ENCODE results near the gene NUAK2.
A peak's percentile ranks its signal among the peaks of the same experiment; 100 is the strongest.
"Not testable (repeated sequence)": the region's sequence is repeated elsewhere in the genome, so short reads cannot be mapped to it uniquely, and the experiment has no call there.

Gene NUAK2

GRCh38 chr1:205294175-205294917 is 27.2 kb downstream of the NUAK2 start:
- peak; percentile 48 for DNase-seq

- DNase-seq, result no peak
Measured at GRCh38 chr1:205293350-205294074, 28.0 kb downstream of the NUAK2 start.

- DNase-seq, result no peak
Measured at GRCh38 chr1:205291596-205291995, 29.9 kb downstream of the NUAK2 start.

- no peak for DNase-seq
Measured at GRCh38 chr1:205287767-205288559, 33.6 kb downstream of the NUAK2 start.

DNA sequence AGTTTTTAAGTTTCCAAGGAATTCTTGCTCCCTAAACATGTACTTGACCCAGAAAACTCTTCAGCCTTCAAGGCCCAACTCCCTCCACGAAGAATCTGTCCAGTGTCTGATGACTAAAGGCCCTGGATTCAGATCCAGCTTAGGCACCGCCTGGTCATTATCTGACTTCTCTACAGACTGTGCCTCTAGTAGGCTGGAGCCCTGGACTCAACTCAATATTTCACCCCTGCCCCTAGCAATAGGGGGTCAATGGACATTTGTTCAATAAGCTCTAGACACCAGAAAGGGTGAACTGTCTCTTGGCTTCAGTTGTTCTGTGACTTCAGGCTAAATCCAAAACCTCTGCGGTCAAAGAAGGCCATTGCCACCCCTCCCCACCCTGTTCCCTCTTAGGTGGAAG is 34.5 kb downstream of the NUAK2 start:
- no peak for DNase-seq

GRCh38 chr1:205286335-205286950 is 35.1 kb downstream of the NUAK2 start:
- DNase-seq, result no peak

- DNase-seq, result no peak
Measured at GRCh38 chr1:205285381-205286101, 36.0 kb downstream of the NUAK2 start.

DNA sequence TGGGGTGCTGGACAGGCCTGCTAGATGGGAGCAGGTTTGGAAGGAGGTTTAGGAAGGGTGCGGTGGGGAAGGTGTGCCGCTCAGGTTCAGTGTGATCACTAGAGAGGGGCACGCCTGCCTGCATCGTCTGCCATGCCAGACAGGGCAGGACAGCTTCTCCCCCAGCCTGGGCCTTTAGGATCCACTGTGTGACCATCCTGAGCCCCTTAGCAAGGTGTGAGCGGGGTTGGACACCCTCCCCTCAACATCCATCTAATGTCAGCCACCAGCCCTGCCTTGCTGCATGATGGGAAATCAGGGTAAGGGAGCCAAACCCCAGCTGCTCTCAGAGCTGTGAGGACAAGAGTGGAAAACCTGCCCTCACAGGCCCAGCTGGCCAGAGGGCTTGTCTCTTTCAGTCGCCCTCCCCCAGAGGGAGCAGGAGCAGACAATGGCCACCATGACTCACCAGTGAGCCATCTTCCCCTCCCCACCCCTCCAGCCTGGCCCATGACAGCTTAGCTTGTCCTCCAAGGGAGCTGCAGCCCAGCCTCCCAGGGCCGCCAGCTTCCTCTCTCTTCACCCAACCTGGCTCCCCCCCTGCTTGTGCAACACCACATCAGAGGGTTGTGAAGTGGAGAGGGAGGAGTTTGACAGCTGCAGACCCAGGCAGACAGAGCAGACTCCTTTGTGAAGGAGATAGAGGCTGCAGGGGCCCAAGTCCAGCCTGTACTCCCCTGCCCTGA is 37.0 kb downstream of the NUAK2 start:
- peak; percentile 71 for DNase-seq

DNA sequence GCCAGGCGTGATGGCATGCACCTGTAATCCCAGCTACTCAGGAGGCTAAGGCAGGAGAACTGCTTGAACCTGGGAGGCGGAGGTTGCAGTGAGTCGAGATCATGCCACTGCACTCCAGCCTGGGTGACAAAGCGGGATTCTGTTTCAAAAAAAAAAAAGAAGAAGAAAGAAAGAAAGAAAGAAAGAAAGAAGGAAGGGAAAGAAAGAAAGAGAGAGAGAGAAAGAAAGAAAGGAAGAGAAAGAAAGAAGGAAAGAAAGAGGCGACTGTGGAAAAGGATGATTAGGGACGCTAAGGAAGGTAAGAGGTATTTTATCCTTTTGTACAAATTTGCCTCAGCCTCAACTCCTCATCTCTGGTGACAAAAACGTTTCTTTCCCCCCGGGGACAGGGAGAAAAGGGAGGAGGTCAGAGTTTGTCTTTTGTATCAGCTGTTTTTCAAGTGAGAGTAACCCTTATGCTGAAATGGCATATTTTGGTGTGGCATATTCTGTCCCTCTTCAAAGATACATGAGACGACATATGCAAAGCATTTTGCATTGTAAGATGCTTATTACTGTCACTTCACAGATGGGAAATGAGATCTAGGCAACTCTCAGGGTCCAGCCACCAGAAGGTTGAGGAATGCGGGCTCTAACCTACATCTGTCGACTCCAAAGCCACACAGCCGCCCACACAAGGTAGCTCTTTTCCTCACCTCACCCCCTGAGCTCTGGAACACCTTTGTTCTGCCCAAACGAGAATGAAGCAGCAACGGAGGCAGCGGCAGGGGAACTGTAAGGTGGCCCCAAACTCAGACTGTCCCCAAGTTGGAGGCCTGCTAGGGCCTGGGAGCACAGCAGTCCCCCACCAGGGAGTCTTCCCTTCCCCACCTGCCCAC is 38.0 kb downstream of the NUAK2 start:
- DNase-seq, result no peak

DNA sequence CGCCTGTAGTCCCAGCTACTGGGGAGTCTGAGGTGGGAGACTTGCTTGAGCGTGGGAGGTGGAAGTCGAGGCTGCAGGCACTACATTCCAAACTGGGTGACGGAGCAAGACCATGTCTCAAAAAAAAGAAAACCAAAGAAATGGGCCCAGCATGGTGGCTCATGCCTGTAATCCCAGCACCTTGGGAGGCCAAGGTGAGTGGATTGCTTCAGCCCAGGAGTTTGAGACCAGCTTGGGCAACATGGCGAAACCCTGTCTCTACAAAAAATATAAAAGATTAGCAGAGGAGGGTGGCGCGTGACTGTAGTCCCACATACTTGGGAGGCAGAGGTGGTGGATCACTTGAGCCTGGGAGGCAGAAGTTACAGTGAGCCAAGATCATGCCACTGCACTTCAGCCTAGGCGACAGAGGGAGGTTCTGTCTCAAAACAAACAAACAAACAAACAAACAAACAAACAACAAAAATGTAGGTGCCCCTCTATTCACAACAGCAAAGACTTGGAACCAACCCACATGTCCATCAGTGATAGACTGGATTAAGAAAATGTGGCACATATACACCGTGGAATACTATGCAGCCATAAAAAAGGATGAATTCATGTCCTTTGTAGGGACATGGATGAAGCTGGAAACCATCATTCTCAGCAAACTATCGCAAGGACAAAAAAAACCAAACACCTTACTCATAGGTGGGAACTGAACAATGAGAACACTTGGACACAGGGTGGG is 40.7 kb downstream of the NUAK2 start:
- DNase-seq, result not testable (repeated sequence)

- no peak for DNase-seq
Measured at GRCh38 chr1:205279986-205280385, 41.6 kb downstream of the NUAK2 start.

DNA sequence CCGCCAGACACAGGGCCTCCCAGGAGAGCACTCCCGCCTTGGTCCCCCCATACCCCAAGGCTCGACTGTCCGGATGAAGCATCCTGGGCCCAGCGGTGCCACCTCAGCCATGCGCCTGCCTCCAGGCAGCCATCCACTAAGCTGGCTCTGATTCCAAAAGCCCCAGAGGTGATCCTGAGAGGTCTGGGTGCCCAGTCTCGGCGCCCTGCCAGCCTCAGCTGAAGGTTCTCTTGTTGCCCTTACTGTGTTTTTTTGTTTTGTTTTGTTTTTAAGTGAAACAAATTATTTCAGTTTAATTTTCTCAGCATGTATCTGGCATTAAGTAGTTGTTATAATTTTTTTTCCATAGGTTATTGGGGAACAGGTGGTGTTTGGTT is 44.9 kb downstream of the NUAK2 start:
- no peak for DNase-seq

GRCh38 chr1:205275916-205276688 is 45.4 kb downstream of the NUAK2 start:
- DNase-seq, result no peak

DNA sequence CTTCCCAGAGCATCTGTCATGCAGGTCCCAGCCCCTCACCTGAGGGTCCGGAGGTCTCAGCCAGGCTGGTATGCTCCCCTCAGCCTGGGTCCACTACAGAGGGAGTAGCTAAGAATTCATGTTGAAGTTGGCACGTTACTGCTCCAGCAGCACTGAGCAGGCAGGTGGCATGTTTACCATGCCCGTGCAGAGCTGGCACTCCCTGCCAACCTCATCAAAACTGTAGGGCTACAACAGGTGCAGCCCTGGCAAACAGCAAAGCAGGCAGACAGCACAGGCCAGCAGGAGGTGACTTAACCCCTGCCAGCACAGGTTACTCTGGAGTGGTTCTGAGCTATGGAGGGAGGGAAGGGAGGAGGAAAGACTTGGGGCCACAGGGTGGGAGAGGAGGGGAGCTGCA is 46.4 kb downstream of the NUAK2 start:
- no peak for DNase-seq

DNA sequence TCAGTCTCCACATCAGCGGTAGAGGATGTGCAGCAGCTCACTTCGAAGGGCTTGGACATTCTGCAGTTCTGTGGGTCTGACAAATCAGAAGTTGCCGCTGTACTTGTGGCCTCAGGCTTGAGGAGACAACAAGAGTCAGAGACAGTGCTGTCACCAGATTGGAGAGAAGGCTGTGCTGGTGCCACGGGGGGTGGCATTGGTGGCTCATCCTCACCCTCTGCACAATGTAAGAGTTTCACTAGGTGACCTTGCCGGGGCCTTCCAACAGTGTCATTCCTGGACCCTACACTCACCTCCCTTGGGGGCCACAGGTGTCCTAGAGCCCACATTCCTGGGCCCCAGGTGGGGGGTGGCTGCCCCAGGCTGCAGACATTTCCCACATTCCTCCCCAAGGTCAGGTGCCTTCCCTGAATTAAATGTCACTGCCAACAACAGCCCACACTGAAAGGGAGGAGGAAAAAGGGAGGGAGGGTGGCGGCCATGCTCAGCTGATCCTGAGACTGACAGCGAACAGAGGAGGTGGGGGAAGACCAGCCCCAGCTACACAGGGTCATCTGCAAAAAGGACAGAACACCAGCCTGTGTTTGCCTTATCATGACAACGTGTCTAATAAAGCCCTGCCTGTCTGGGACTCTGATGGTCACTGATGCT is 47.4 kb downstream of the NUAK2 start:
- DNase-seq, result no peak

- peak; percentile 82 for DNase-seq
Measured at GRCh38 chr1:205273551-205273982, 48.0 kb downstream of the NUAK2 start.

DNA sequence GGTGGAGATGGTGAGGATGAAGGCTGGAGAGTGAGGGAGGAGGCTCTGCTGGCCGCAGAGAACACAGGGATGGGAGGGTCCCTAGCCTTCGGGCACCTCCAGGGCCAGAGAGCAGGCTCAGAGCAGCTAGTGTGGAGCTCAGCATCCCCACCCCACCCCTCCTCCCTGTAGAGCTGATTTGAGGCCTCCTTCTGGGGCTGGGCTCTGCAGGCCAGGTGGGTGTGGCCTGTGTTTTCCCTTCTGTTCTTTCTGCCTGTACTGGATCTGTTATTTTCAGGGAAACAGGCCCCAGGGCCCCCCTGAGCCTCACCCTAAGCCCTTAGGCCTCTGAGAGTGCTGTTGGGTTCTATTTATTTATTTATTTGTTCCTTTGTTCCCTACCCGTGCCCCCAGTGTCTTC is 49.0 kb downstream of the NUAK2 start:
- DNase-seq, result no peak

DNA sequence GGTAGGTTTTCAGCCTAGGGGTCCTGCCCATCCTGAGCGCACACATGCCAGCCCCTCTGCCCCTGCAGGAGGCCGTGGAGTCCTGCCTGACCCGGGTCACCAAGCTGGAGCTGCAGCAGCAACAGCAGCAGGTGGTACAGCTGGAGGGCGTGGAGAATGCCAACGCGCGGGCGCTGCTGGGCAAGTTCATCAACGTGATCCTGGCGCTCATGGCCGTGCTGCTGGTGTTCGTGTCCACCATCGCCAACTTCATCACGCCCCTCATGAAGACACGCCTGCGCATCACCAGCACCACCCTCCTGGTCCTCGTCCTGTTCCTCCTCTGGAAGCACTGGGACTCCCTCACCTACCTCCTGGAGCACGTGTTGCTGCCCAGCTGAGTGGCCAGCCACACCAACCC is 49.8 kb downstream of the NUAK2 start:
- DNase-seq, result no peak

- no peak for DNase-seq
Measured at GRCh38 chr1:205271277-205271676, 50.3 kb downstream of the NUAK2 start.

Measured in right hindlimb (tissue), 1 donor.